ENCODE measurements around the gene TJP1. TPM values are rescaled to one million over a fixed set of nuclear protein-coding genes. Genes with fewer than 3 reads are reported as not detected.

TJP1 gene
- 59.2 and 60.1 TPM in 2 replicates for total RNA-seq (2014; rRNA removed; shearing (Covaris generic))

DNA sequence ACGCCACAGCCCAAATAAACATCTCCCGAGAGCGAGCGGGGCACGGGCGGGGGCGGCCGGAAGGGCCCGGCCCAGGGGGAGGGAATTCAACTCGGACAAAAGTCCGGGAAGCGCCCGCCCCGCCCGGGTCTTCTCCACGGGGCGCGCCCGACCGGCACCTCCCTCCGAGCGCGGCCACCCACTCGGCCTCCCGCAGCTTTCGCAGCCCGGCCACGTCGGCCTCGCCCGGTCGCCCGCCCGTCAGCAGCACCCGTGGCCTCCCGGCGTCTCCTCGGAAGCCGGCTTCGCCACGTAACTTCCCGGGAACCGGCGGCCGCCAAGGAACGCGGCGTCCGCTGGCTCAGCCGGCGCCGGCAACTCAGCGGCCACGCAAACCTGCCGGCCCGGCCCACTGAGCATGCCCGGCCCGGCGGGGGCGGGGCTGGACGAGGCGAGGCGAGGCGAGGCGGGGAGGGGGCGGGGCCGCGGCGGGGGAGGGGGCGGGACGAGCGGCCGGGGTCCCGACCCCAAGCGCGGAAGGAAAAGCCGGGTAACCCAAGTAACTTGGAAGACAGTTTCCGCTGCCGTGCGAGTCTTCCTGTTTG, at the start of gene TJP1:
TSS of gene TJP1 (minus strand) at position 369 of the 584 bp plus-strand sequence. CDS start 440 bp downstream, outside the sequence.
- Histone ChIP-seq H3K4me3 (peak within 1 kb of the TSS; percentile 100), H3K27ac (peak within 1 kb of the TSS; percentile 79), H3K9me3 (replicated peaks) (no peaks in the 10 kb centered on the region), H3K27me3 (no peaks in the 10 kb centered on the region), H3K36me3 (no peaks in the 10 kb centered on the region), H3K4me1 (peaks cover 10% of the 10 kb centered on the region)
- DNase-seq = peak; percentile 54 to 81

- no peak overlapping the region for H3K27ac ChIP-seq
These were observed 49.1 kb upstream of the TJP1 start for GRCh38 chr15:29871401-29871800.

DNA sequence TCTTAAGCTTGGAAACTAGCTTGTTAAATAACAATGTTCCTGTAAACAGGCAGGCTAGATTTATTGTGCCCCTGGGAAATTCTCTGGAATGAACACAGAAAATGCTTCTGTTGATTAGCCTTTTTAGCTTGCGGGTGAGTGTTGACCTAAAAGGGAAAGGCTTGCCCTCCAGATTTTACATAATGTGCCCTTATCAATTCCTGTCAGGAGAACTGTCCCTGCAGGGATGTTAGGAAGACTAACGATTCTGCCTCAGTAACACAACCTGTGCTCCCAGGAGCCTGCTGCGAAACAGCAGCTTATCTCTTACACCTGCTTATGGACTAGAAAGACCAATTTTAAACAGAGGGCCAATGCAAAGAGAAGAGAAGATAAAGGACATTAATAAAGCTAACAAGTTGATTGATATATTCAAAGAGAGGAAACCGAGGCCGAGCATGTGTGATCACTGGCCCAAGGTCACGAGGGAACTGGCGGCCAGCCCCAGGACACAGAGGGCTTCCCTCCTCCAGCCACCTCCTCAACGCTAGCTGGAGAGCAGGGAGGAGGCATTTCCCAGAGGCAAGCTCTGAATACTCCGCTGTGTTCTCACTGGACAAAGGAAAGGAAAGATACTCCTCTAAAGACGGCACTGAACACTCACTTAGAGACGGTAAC, 48.4 kb upstream of the TJP1 start:
- DNase-seq = no peak
- H3K27ac ChIP-seq = no peak overlapping the region
- no peaks in the 10 kb centered on the region for H3K9me3 ChIP-seq (replicated peaks)

More at GRCh38 chr15:29871401-29871800, 49.1 kb upstream of the TJP1 start:
- no peaks in the 10 kb centered on the region for H3K9me3 ChIP-seq (replicated peaks)
- no peaks in the 10 kb centered on the region for H3K4me1 ChIP-seq
- no peaks in the 10 kb centered on the region for H3K36me3 ChIP-seq
- H3K27me3 ChIP-seq = no peaks in the 10 kb centered on the region
- no peak overlapping the region for H3K4me3 ChIP-seq
- no peak for DNase-seq

GRCh38 chr15:29867241-29868000, 45.2 kb upstream of the TJP1 start:
- Histone ChIP-seq H3K36me3 (no peaks in the 10 kb centered on the region), H3K4me3 (no peak overlapping the region), H3K27me3 (0 out of 2 replicates have a peak, but pooled peaks cover 7% of the 10 kb centered on the region), H3K27ac (no peak overlapping the region), H3K4me1 (no peaks in the 10 kb centered on the region), H3K9me3 (replicated peaks) (no peaks in the 10 kb centered on the region)
- no peak for DNase-seq

More for the DNA sequence above, 48.4 kb upstream of the TJP1 start:
- Histone ChIP-seq H3K4me3 (no peak overlapping the region), H3K27me3 (no peaks in the 10 kb centered on the region), H3K4me1 (no peaks in the 10 kb centered on the region), H3K36me3 (no peaks in the 10 kb centered on the region)

GRCh38 chr15:29866337-29866736, 44.1 kb upstream of the TJP1 start:
- no peaks in the 10 kb centered on the region for H3K9me3 ChIP-seq (replicated peaks)

GRCh38 chr15:29864501-29864900, 42.2 kb upstream of the TJP1 start:
- H3K4me3 ChIP-seq = no peak overlapping the region
- H3K4me1 ChIP-seq = no peaks in the 10 kb centered on the region
- H3K27ac ChIP-seq = no peak overlapping the region
- no peak for DNase-seq
- 0 out of 2 replicates have a peak, but pooled peaks cover 7% of the 10 kb centered on the region for H3K27me3 ChIP-seq
- no peaks in the 10 kb centered on the region for H3K36me3 ChIP-seq
- no peaks in the 10 kb centered on the region for H3K9me3 ChIP-seq (replicated peaks)

More at GRCh38 chr15:29866337-29866736, 44.1 kb upstream of the TJP1 start:
- no peak overlapping the region for H3K27ac ChIP-seq
- 0 out of 2 replicates have a peak, but pooled peaks cover 7% of the 10 kb centered on the region for H3K27me3 ChIP-seq
- no peak for DNase-seq
- H3K4me3 ChIP-seq = no peak overlapping the region
- H3K36me3 ChIP-seq = no peaks in the 10 kb centered on the region
- H3K4me1 ChIP-seq = no peaks in the 10 kb centered on the region

- H3K4me1 ChIP-seq = no peaks in the 10 kb centered on the region
- no peaks in the 10 kb centered on the region for H3K36me3 ChIP-seq
- H3K4me3 ChIP-seq = no peak overlapping the region
- no peak overlapping the region for H3K27ac ChIP-seq
- no peak for DNase-seq
- no peaks in the 10 kb centered on the region for H3K9me3 ChIP-seq (replicated peaks)
- 0 out of 2 replicates have a peak, but pooled peaks cover 7% of the 10 kb centered on the region for H3K27me3 ChIP-seq
These were observed 41.2 kb upstream of the TJP1 start for GRCh38 chr15:29863438-29863837.

GRCh38 chr15:29862271-29862670, 40.0 kb upstream of the TJP1 start:
- no peaks in the 10 kb centered on the region for H3K36me3 ChIP-seq
- H3K27me3 ChIP-seq = 0 out of 2 replicates have a peak, but pooled peaks cover 7% of the 10 kb centered on the region
- H3K27ac ChIP-seq = no peak overlapping the region
- H3K9me3 ChIP-seq (replicated peaks) = no peaks in the 10 kb centered on the region
- no peaks in the 10 kb centered on the region for H3K4me1 ChIP-seq
- DNase-seq = no peak
- H3K4me3 ChIP-seq = no peak overlapping the region

DNA sequence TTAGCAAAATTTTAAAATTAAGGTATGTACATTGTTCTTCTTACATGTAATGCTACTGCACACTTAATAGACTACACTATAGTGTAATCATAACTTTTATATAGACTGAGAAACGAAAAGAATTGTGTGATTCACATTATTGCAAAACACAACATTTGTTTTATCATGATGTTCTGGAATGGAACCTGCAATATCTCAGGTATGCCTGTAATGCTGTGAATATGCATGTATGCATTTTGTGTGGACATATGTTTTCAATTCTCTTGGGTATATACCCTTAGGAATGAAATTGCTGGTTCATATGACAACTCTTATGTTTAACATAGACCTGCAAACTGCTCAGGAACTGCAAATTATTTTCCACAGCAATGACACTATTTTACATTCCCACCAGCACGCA, 38.6 kb upstream of the TJP1 start:
- no peaks in the 10 kb centered on the region for H3K9me3 ChIP-seq (replicated peaks)
- H3K4me3 ChIP-seq = no peak overlapping the region
- H3K27ac ChIP-seq = no peak overlapping the region
- no peaks in the 10 kb centered on the region for H3K4me1 ChIP-seq
- no peaks in the 10 kb centered on the region for H3K36me3 ChIP-seq
- H3K27me3 ChIP-seq = 0 out of 2 replicates have a peak, but pooled peaks cover 7% of the 10 kb centered on the region
- DNase-seq = no peak

DNA sequence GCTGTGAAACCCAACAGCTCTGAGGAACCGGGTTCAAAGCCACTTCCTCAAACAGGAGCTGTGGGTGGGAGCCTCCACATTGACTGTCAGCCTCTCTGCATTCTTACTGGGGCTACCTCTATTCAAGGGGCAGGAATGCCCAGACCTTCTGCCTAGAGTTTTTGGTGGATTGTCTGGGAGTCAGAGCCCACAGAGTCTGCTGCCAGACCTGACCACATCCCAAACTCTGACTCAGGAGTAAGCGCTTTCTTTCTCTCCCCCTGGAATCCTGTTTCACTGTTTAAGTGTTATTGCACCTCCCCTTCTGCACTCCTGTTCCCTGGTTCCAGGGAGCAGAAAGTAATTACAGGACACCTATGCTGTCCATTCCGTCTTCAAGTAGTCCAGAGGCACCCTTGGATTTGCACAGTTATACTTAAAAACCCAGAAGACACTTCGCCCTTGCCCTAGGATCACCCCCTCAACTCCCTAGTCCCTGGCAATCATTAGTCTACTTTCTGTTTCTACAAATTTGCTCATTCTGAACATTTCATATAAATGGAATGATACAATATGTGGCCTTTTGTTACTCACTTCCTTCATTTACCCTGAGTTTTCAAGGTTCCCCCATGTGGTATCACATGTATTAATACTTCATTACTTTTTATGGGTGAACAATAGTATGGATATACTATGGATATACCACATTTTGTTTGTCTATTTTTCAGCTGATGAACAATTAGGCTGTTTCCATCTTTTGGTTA, 37.9 kb upstream of the TJP1 start:
- Histone ChIP-seq H3K9me3 (replicated peaks) (no peaks in the 10 kb centered on the region), H3K27ac (no peak overlapping the region), H3K4me1 (no peaks in the 10 kb centered on the region), H3K27me3 (0 out of 2 replicates have a peak, but pooled peaks cover 5% of the 10 kb centered on the region), H3K36me3 (no peaks in the 10 kb centered on the region), H3K4me3 (no peak overlapping the region)
- DNase-seq = no peak

DNA sequence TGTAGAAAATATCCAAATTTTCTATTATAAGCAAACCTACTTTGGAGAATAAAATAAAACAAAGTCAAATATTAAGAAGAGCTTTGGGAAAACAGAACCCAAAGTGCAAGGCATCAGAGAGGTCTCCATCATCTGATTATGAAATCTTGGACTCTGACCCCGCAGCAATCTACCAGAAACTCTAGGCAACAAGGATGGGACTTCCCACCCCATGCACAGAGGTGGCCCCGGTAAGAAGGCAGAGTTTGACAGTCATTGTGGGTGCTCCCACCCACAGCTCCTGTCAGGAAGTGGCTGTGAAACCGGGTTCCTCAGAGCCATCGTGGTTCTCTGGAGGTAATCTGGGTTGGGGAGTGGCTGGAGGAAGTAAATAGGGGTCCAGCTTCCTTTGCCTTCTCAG, 37.0 kb upstream of the TJP1 start:
- H3K27me3 ChIP-seq = no peaks in the 10 kb centered on the region
- no peaks in the 10 kb centered on the region for H3K36me3 ChIP-seq
- no peak overlapping the region for H3K4me3 ChIP-seq
- H3K27ac ChIP-seq = no peak overlapping the region
- no peaks in the 10 kb centered on the region for H3K4me1 ChIP-seq
- no peak for DNase-seq
- no peaks in the 10 kb centered on the region for H3K9me3 ChIP-seq (replicated peaks)

GRCh38 chr15:29857221-29857789, 35.0 kb upstream of the TJP1 start:
- Histone ChIP-seq H3K9me3 (replicated peaks) (no peaks in the 10 kb centered on the region), H3K4me1 (no peaks in the 10 kb centered on the region), H3K4me3 (no peak overlapping the region), H3K27me3 (no peaks in the 10 kb centered on the region), H3K27ac (no peak overlapping the region), H3K36me3 (no peaks in the 10 kb centered on the region)
- no peak for DNase-seq

GRCh38 chr15:29854413-29854812, 32.1 kb upstream of the TJP1 start:
- H3K27ac ChIP-seq = no peak overlapping the region
- H3K4me1 ChIP-seq = no peaks in the 10 kb centered on the region
- no peaks in the 10 kb centered on the region for H3K27me3 ChIP-seq
- H3K36me3 ChIP-seq = no peaks in the 10 kb centered on the region
- DNase-seq = no peak
- H3K9me3 ChIP-seq (replicated peaks) = no peaks in the 10 kb centered on the region
- no peak overlapping the region for H3K4me3 ChIP-seq
